Endothelial cell of umbilical vein (primary cell): Measurements from ENCODE around the gene BCAS4. TPM values are rescaled to one million over a fixed set of nuclear protein-coding genes. Genes with fewer than 3 reads are reported as not detected.

ENCODE experiments used
- BruUV-seq: library from RNA; stranded (reverse); fragments of 400-500 nt; replicated peaks from 2 replicates; lab custom pipeline; 2021; lab: Mats Ljungman, UMichigan
- CTCF ChIA-PET: fragments of 300-600, 350-600 bp; sonication (Branson Sonifier 250); formaldehyde crosslinking; loops from one replicate; lab custom pipeline; 2021; ENCODE audit warnings: antibody characterized with exemption, inconsistent platforms; lab: Charles Lee
- POLR2A ChIA-PET: fragments of 300-600, 350-600 bp; sonication (Branson Sonifier 250); formaldehyde crosslinking; loops from one replicate; lab custom pipeline; 2021; ENCODE audit warnings: antibody characterized with exemption, inconsistent platforms; lab: Charles Lee
- DNase-seq: peaks from one replicate; pipeline ENCODE4 v3.0.0-alpha.2; 2011; ENCODE audit warnings: low read depth, low spot score
- FAIRE-seq: peaks from 2 replicates; lab custom pipeline; 2011; peaks lifted over from hg19 to GRCh38; lab: Jason Lieb, UNC
- H2AFZ ChIP-seq: 2 replicates; pipeline ENCODE4 v1.6.0; 2012; ENCODE audit warnings: low read depth, low read length, control low read depth, inconsistent platforms
- H3K27ac ChIP-seq: 2 replicates; pipeline ENCODE4 v1.5.1; 2011; ENCODE audit warnings: low read depth, mild to moderate bottlenecking, control low read depth, low read length, moderate library complexity; ENCODE audit not compliant: insufficient read depth
- H3K27me3 ChIP-seq, 2 experiments: 2 replicates each; pipeline versions ENCODE4 v1.6.0 to v1.6.1; 2011; ENCODE audit warnings: low read length in 2 of 2, mixed read lengths in 1 of 2; ENCODE audit not compliant: control insufficient read depth in 2 of 2, insufficient read depth in 2 of 2
- H3K36me3 ChIP-seq, 2 experiments: 2 replicates in 1 of 2; 3 replicates in 1 of 2; pipeline ENCODE4 v1.5.1; 2011; ENCODE audit warnings: low read length in 2 of 2, mild to moderate bottlenecking in 1 of 2, moderate library complexity in 1 of 2; ENCODE audit not compliant: control insufficient read depth in 2 of 2, insufficient read depth in 2 of 2; ENCODE audit errors: extremely low read depth in 1 of 2
- H3K4me1 ChIP-seq: 3 replicates; pipeline ENCODE4 v1.5.1; 2011; ENCODE audit warnings: mild to moderate bottlenecking, low read length; ENCODE audit not compliant: control insufficient read depth, insufficient read depth; ENCODE audit errors: extremely low read depth
- H3K4me2 ChIP-seq: 2 replicates; pipeline ENCODE4 v1.6.1; 2011; ENCODE audit warnings: low read length, control low read depth, mixed read lengths; ENCODE audit not compliant: insufficient read depth
- H3K4me3 ChIP-seq, 3 experiments: fragments of 200-600 bp in 1 of 3; sonication (generic), shearing (Covaris generic) in 1 of 3; replicated peaks in 1 of 3; 2 replicates each; pipeline ENCODE4 v1.5.1; 2011 to 2016; ENCODE audit warnings: control low read depth in 3 of 3, low read length in 3 of 3, mild to moderate bottlenecking in 2 of 3, inconsistent platforms in 1 of 3, low read depth in 1 of 3, moderate library complexity in 1 of 3; ENCODE audit not compliant: insufficient read depth in 1 of 3
- H3K79me2 ChIP-seq: 2 replicates; pipeline ENCODE4 v1.6.0; 2012; ENCODE audit warnings: low read length, inconsistent platforms; ENCODE audit not compliant: control insufficient read depth, insufficient read depth
- H3K9ac ChIP-seq: replicated peaks from 2 replicates; pipeline ENCODE3; 2011; ENCODE audit warnings: low read length, control low read depth; ENCODE audit not compliant: insufficient read depth; ENCODE audit errors: extremely low read depth
- H3K9me1 ChIP-seq: replicated peaks from 3 replicates; pipeline ENCODE4 v1.6.0; 2011; ENCODE audit warnings: mild to moderate bottlenecking, low read length; ENCODE audit not compliant: control insufficient read depth, insufficient read depth; ENCODE audit errors: extremely low read depth
- H3K9me3 ChIP-seq: replicated peaks from 2 replicates; pipeline ENCODE4 v1.5.1; 2012; ENCODE audit warnings: low read length, inconsistent platforms; ENCODE audit not compliant: control insufficient read depth, insufficient read depth
- H4K20me1 ChIP-seq: replicated peaks from 2 replicates; pipeline ENCODE3; 2011; ENCODE audit warnings: mild to moderate bottlenecking, low read length; ENCODE audit not compliant: control insufficient read depth, insufficient read depth; ENCODE audit errors: extremely low read depth
- CTCF ChIP-seq, 2 donors: IDR thresholded peaks; 1 replicate in 1 of 2; 2 replicates in 1 of 2; pipeline ENCODE4 v1.5.1; 2011; ENCODE audit warnings: low read length in 2 of 2, mild to moderate bottlenecking in 2 of 2, moderate library complexity in 2 of 2, control low read depth in 1 of 2, inconsistent platforms in 1 of 2, low read depth in 1 of 2; ENCODE audit not compliant: insufficient read depth in 1 of 2; ENCODE audit errors: extremely low read depth in 1 of 2
- EZH2 ChIP-seq: IDR thresholded peaks from 2 replicates; pipeline ENCODE4 v1.6.1; 2012; ENCODE audit warnings: borderline replicate concordance, low read depth, mild to moderate bottlenecking, moderate library complexity, low read length, inconsistent platforms; ENCODE audit not compliant: severe bottlenecking
- FOS ChIP-seq: IDR thresholded peaks from 2 replicates; pipeline ENCODE4 v1.6.1; 2011; ENCODE audit warnings: mild to moderate bottlenecking, low read length, moderate library complexity, borderline replicate concordance; ENCODE audit not compliant: insufficient read depth
- GATA2 ChIP-seq: IDR thresholded peaks from 2 replicates; pipeline ENCODE4 v1.7.0; 2011; ENCODE audit warnings: low read depth, mild to moderate bottlenecking, moderate library complexity, mixed read lengths, low read length; ENCODE audit not compliant: insufficient read length, insufficient read depth
- JUN ChIP-seq: IDR thresholded peaks from 2 replicates; pipeline ENCODE4 v1.6.1; 2011; ENCODE audit warnings: borderline replicate concordance, low read depth; ENCODE audit not compliant: insufficient read length, insufficient read depth
- MAX ChIP-seq: IDR thresholded peaks from 2 replicates; pipeline ENCODE4 v1.6.1; 2011; ENCODE audit not compliant: insufficient read depth, insufficient read length
- MYC ChIP-seq: IDR thresholded peaks from one replicate; pipeline ENCODE4 v1.6.1; 2011; ENCODE audit warnings: mild to moderate bottlenecking, low read depth, low read length
- POLR2A ChIP-seq: IDR thresholded peaks from 2 replicates; pipeline ENCODE4 v1.6.1; 2012; ENCODE audit warnings: low read depth, mild to moderate bottlenecking, control low read depth, low read length
- POLR2AphosphoS5 ChIP-seq: IDR thresholded peaks from 2 replicates; pipeline ENCODE4 v1.6.1; 2012; ENCODE audit warnings: low read depth, mild to moderate bottlenecking, control low read depth, low read length, moderate library complexity; ENCODE audit not compliant: insufficient read depth
- dilution Hi-C: fragments of 300-500 bp; cut with MboI; formaldehyde crosslinking; loops from one replicate; pipeline ENCODE4 v1.15.0; 2019; ENCODE audit warnings: low sequenced_read_pairs; ENCODE audit not compliant: extremely low pct_ligation_motif_present
- intact Hi-C: fragments of 100-400 bp; cut with micrococcal nuclease; formaldehyde crosslinking; loops from one replicate; pipeline ENCODE4 v1.10.0; 2022
- polyA plus RNA-seq, 4 experiments: library from polyadenylated mRNA; depleted of rRNA in 3 of 4; stranded (reverse) in 3 of 4; unstranded in 1 of 4; fragments of >200 nt; gene quantifications; 2 replicates each; pipeline versions ENCODE4 v1.2.1 to v1.2.3, GENCODE V29; 2011 to 2012; ENCODE audit warnings: missing spikeins in 1 of 4
- total RNA-seq: library from RNA; stranded (reverse); gene quantifications from 2 replicates; pipeline ENCODE4 v1.2.3, GENCODE V29; 2021

BCAS4 gene
- total and polyA plus RNA-seq, 2 donors (not counting 3 experiments of a cell fraction or from before 2014, with no cell fraction given): 1.0 to 1.5 TPM

- no peak overlapping the region for H3K4me3 ChIP-seq
- H2AFZ ChIP-seq: no peak overlapping the region
- TF ChIP-seq MAX (no peak), JUN (no peak), POLR2AphosphoS5 (no peak), CTCF (IDR thresholded peaks at IDR 0.05; ENCODE audit: extremely low read depth in 1 of 2, insufficient read depth in 1 of 2, low read depth in 1 of 2, low read length in 2 of 2) (no peak), FOS (no peak), EZH2 (no peak), POLR2A (no peak), GATA2 (no peak), MYC (no peak)
- FAIRE-seq (no peak), DNase-seq (no peak)
- H3K27me3 ChIP-seq: no peaks in the 10 kb centered on the region
- POLR2A ChIA-PET: no interaction called here
- no peaks in the 10 kb centered on the region for H4K20me1 ChIP-seq
- H3K4me1 ChIP-seq: no peaks in the 10 kb centered on the region
- H3K79me2 ChIP-seq: no peaks in the 10 kb centered on the region
- no peak overlapping the region for H3K9ac ChIP-seq
- intact Hi-C loops: no loop called here
- no peak overlapping the region for H3K27ac ChIP-seq
- H3K4me2 ChIP-seq: no peak overlapping the region
- no peaks in the 10 kb centered on the region for H3K36me3 ChIP-seq
- no TSS peak for BruUV-seq
- H3K9me3 ChIP-seq: no peaks in the 10 kb centered on the region
- H3K9me1 ChIP-seq: no peaks in the 10 kb centered on the region
- CTCF ChIA-PET: interaction anchor here (1.3 to 4.2 kb wide), 2 partner anchors 18 to 116 kb away, joined by 3 to 20 read pairs; partner anchors contain the start of gene BCAS4
- dilution Hi-C loops: no loop called here
Observed at GRCh38 chr20:50813101-50813643, 18.3 kb downstream of the BCAS4 start.
